Activated CD4-positive, alpha-beta T cell treated with anti-CD3 and anti-CD28 coated beads, Interleukin-2, amount 10 ng/mL, durations not matched to agents 7 days and 5 days (primary cell): Measurements from ENCODE around the gene ZNF460. TPM values are rescaled to one million over a fixed set of nuclear protein-coding genes. Genes with fewer than 3 reads are reported as not detected.

Experiments used
- CTCF ChIA-PET: fragments of 350-600 bp; sonication (Branson Sonifier 250); formaldehyde crosslinking; loops from one replicate; lab custom pipeline; 2021; ENCODE audit warnings: antibody characterized with exemption; lab: Charles Lee
- POLR2A ChIA-PET: fragments of 350-600 bp; sonication (Branson Sonifier 250); formaldehyde crosslinking; loops from one replicate; lab custom pipeline; 2021; ENCODE audit warnings: antibody characterized with exemption; lab: Charles Lee
- DNase-seq: peaks from one replicate; pipeline ENCODE4 v3.0.0-alpha.2; 2020
- H3K27ac Mint-ChIP-seq: one replicate; pipeline ENCODE4 v1.8.0; 2021; ENCODE audit warnings: mild to moderate bottlenecking, moderate library complexity, mixed read lengths
- H3K27me3 Mint-ChIP-seq: one replicate; pipeline ENCODE4 v1.8.0; 2021; ENCODE audit warnings: mixed read lengths
- H3K36me3 Mint-ChIP-seq: one replicate; pipeline ENCODE4 v1.8.0; 2021; ENCODE audit warnings: low read depth, mixed read lengths
- H3K4me1 Mint-ChIP-seq: one replicate; pipeline ENCODE4 v1.8.0; 2021; ENCODE audit warnings: mixed read lengths
- H3K4me3 Mint-ChIP-seq: one replicate; pipeline ENCODE4 v1.8.0; 2021; ENCODE audit warnings: mild to moderate bottlenecking, moderate library complexity, mixed read lengths
- H3K9me3 Mint-ChIP-seq: one replicate; pipeline ENCODE4 v1.8.0; 2021; ENCODE audit warnings: mixed read lengths
- total RNA-seq, 2 experiments: library from RNA; stranded (reverse); gene quantifications; one replicate each; pipeline ENCODE4 v1.2.3, GENCODE V29; 2021

ZNF460 gene
- total RNA-seq, 2 experiments from 2014 or later = 41.3 to 45.0 TPM

- no peak overlapping the region for H3K4me3 Mint-ChIP-seq
- no peak for DNase-seq
- peaks cover 57% of the 10 kb centered on the region for H3K9me3 Mint-ChIP-seq
- H3K27ac Mint-ChIP-seq = no peak overlapping the region
- H3K36me3 Mint-ChIP-seq = peaks cover 91% of the 10 kb centered on the region
- CTCF ChIA-PET = no interaction called here
- POLR2A ChIA-PET = no interaction called here
- no peaks in the 10 kb centered on the region for H3K27me3 Mint-ChIP-seq
- H3K4me1 Mint-ChIP-seq = no peaks in the 10 kb centered on the region
Observed at GRCh38 chr19:57292547-57292946, 12.3 kb downstream of the ZNF460 start.

- no peaks in the 10 kb centered on the region for H3K27me3 Mint-ChIP-seq
- CTCF ChIA-PET = no interaction called here
- H3K36me3 Mint-ChIP-seq = peaks cover 91% of the 10 kb centered on the region
- H3K4me3 Mint-ChIP-seq = no peak overlapping the region
- peaks cover 63% of the 10 kb centered on the region for H3K9me3 Mint-ChIP-seq
- POLR2A ChIA-PET = no interaction called here
- no peak for DNase-seq
- peaks cover 1% of the 10 kb centered on the region for H3K4me1 Mint-ChIP-seq
- no peak overlapping the region for H3K27ac Mint-ChIP-seq
Observed at GRCh38 chr19:57293719-57294118, 13.4 kb downstream of the ZNF460 start.

- ChIA-PET CTCF (interaction anchor here (0.9 kb wide), 1 partner anchor 9 kb away, joined by 3 read pairs; no protein-coding TSS in a partner anchor), POLR2A (no interaction called here)
- DNase-seq = no peak
- no peak overlapping the region for H3K27ac Mint-ChIP-seq
- no peaks in the 10 kb centered on the region for H3K27me3 Mint-ChIP-seq
- H3K4me1 Mint-ChIP-seq = peaks cover 1% of the 10 kb centered on the region
- H3K36me3 Mint-ChIP-seq = peaks cover 65% of the 10 kb centered on the region
- no peak overlapping the region for H3K4me3 Mint-ChIP-seq
- H3K9me3 Mint-ChIP-seq = peaks cover 20% of the 10 kb centered on the region
Observed at GRCh38 chr19:57302020-57302465, 21.8 kb downstream of the ZNF460 start.

GRCh38 chr19:57302727-57303401 lies 22.6 kb downstream of the ZNF460 start:
- Mint-ChIP-seq H3K9me3 (peaks cover 16% of the 10 kb centered on the region), H3K4me1 (no peaks in the 10 kb centered on the region), H3K27ac (no peak overlapping the region), H3K36me3 (peaks cover 58% of the 10 kb centered on the region), H3K27me3 (no peaks in the 10 kb centered on the region), H3K4me3 (no peak overlapping the region)
- ChIA-PET CTCF (no interaction called here), POLR2A (no interaction called here)
- no peak for DNase-seq

GRCh38 chr19:57305056-57305455 lies 24.8 kb downstream of the ZNF460 start:
- Mint-ChIP-seq H3K27ac (no peak overlapping the region), H3K27me3 (no peaks in the 10 kb centered on the region), H3K4me3 (no peak overlapping the region), H3K9me3 (peaks cover 23% of the 10 kb centered on the region), H3K4me1 (no peaks in the 10 kb centered on the region), H3K36me3 (peaks cover 43% of the 10 kb centered on the region)
- no peak for DNase-seq
- ChIA-PET CTCF (no interaction called here), POLR2A (no interaction called here)

- Mint-ChIP-seq H3K9me3 (peaks cover 18% of the 10 kb centered on the region), H3K4me3 (no peak overlapping the region), H3K27me3 (peaks cover 5% of the 10 kb centered on the region), H3K4me1 (no peaks in the 10 kb centered on the region), H3K36me3 (peaks cover 10% of the 10 kb centered on the region), H3K27ac (no peak overlapping the region)
- DNase-seq = no peak
- ChIA-PET POLR2A (no interaction called here), CTCF (no interaction called here)
Observed at GRCh38 chr19:57308514-57308913, 28.2 kb downstream of the ZNF460 start.

GRCh38 chr19:57310792-57311191 lies 30.5 kb downstream of the ZNF460 start:
- POLR2A ChIA-PET = no interaction called here

GRCh38 chr19:57314146-57314545 lies 33.9 kb downstream of the ZNF460 start:
- no peak for DNase-seq
- ChIA-PET POLR2A (no interaction called here), CTCF (no interaction called here)
- Mint-ChIP-seq H3K36me3 (no peaks in the 10 kb centered on the region), H3K4me1 (no peaks in the 10 kb centered on the region), H3K4me3 (no peak overlapping the region), H3K9me3 (peaks cover 32% of the 10 kb centered on the region), H3K27ac (no peak overlapping the region), H3K27me3 (peaks cover 50% of the 10 kb centered on the region)

More at GRCh38 chr19:57310792-57311191, 30.5 kb downstream of the ZNF460 start:
- CTCF ChIA-PET = interaction anchor here (1.2 kb wide), 1 partner anchor 9 kb away, joined by 3 read pairs; no protein-coding TSS in a partner anchor
- H3K4me1 Mint-ChIP-seq = no peaks in the 10 kb centered on the region
- peaks cover 31% of the 10 kb centered on the region for H3K9me3 Mint-ChIP-seq
- no peak overlapping the region for H3K27ac Mint-ChIP-seq
- DNase-seq = no peak
- H3K4me3 Mint-ChIP-seq = no peak overlapping the region
- peaks cover 3% of the 10 kb centered on the region for H3K36me3 Mint-ChIP-seq
- peaks cover 24% of the 10 kb centered on the region for H3K27me3 Mint-ChIP-seq

GRCh38 chr19:57317503-57317902 lies 37.2 kb downstream of the ZNF460 start:
- H3K4me1 Mint-ChIP-seq = peaks cover 23% of the 10 kb centered on the region
- CTCF ChIA-PET = no interaction called here
- no peak for DNase-seq
- H3K9me3 Mint-ChIP-seq = peaks cover 24% of the 10 kb centered on the region
- H3K27ac Mint-ChIP-seq = no peak overlapping the region
- H3K4me3 Mint-ChIP-seq = no peak overlapping the region
- H3K36me3 Mint-ChIP-seq = peaks cover 15% of the 10 kb centered on the region
- POLR2A ChIA-PET = no interaction called here
- peaks cover 50% of the 10 kb centered on the region for H3K27me3 Mint-ChIP-seq

- H3K27me3 Mint-ChIP-seq = peaks cover 36% of the 10 kb centered on the region
- ChIA-PET CTCF (interaction anchor here (0.6 kb wide), 1 partner anchor 56 kb away, joined by 3 read pairs; no protein-coding TSS in a partner anchor), POLR2A (no interaction called here)
Observed at GRCh38 chr19:57319869-57320179, 39.5 kb downstream of the ZNF460 start.

GRCh38 chr19:57320180-57321084 lies 40.1 kb downstream of the ZNF460 start, which contains the start of gene ZNF543:
ZNF543 (plus strand) TSS chr19:57320472; CDS start chr19:57320854, 382 bp downstream.
- Mint-ChIP-seq H3K9me3 (peaks cover 26% of the 10 kb centered on the region), H3K4me3 (peak within 1 kb of the TSS; percentile 85), H3K27me3 (peaks cover 30% of the 10 kb centered on the region), H3K36me3 (peaks cover 41% of the 10 kb centered on the region), H3K27ac (peak within 1 kb of the TSS; percentile 97), H3K4me1 (peaks cover 29% of the 10 kb centered on the region)
- ChIA-PET POLR2A (no interaction called here), CTCF (interaction anchor here (0.6 kb wide), 1 partner anchor 56 kb away, joined by 3 read pairs; no protein-coding TSS in a partner anchor)
- DNase-seq = peak; percentile 95

More at GRCh38 chr19:57319869-57320179, 39.5 kb downstream of the ZNF460 start:
- peaks cover 29% of the 10 kb centered on the region for H3K4me1 Mint-ChIP-seq
- DNase-seq = no peak
- peaks cover 30% of the 10 kb centered on the region for H3K9me3 Mint-ChIP-seq
- peak overlapping the region; percentile 97 for H3K27ac Mint-ChIP-seq
- peaks cover 35% of the 10 kb centered on the region for H3K36me3 Mint-ChIP-seq
- H3K4me3 Mint-ChIP-seq = peak overlapping the region; percentile 85

- H3K27me3 Mint-ChIP-seq = peaks cover 23% of the 10 kb centered on the region
- H3K36me3 Mint-ChIP-seq = peaks cover 48% of the 10 kb centered on the region
- peak overlapping the region; percentile 85 for H3K4me3 Mint-ChIP-seq
- H3K9me3 Mint-ChIP-seq = peaks cover 23% of the 10 kb centered on the region
- H3K4me1 Mint-ChIP-seq = peaks cover 29% of the 10 kb centered on the region
- POLR2A ChIA-PET = no interaction called here
- peak overlapping the region; percentile 97 for H3K27ac Mint-ChIP-seq
- DNase-seq = no peak
- CTCF ChIA-PET = interaction anchor here (1.1 kb wide), 1 partner anchor 1199 kb away, joined by 3 read pairs; no protein-coding TSS in a partner anchor
Observed at GRCh38 chr19:57321116-57321515, 40.8 kb downstream of the ZNF460 start.
